Fibroblast of the conjunctiva (primary cell): Measurements from ENCODE around the gene MVP.
"Not testable (repeated sequence)": the region's sequence is repeated elsewhere in the genome, so short reads cannot be mapped to it uniquely, and the experiment has no call there.

Source experiments
- DNase-seq: peaks from one replicate; pipeline ENCODE4 v3.0.0-alpha.2; 2010; ENCODE audit warnings: low read depth

MVP gene

DNA sequence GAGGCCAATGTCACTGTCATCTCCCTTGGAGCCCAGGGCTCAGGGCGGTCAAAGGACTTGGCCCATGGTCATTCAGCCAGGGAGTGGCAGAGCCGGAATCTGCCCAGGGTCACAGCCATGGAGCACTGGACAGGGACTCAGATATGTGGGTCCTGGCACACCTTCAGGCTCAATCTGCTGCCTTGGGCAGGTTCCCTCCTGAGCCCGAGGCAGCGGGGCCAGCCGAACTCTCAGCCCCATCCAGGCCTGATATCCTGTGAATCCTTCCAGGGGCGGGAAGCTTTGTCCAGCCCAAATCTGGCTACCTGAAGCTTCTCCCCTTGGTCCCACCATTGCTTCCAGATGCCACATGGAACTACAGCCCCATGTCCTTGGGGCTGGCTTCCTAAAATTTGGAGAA, 54.9 kb downstream of the MVP start:
- no peak for DNase-seq

DNA sequence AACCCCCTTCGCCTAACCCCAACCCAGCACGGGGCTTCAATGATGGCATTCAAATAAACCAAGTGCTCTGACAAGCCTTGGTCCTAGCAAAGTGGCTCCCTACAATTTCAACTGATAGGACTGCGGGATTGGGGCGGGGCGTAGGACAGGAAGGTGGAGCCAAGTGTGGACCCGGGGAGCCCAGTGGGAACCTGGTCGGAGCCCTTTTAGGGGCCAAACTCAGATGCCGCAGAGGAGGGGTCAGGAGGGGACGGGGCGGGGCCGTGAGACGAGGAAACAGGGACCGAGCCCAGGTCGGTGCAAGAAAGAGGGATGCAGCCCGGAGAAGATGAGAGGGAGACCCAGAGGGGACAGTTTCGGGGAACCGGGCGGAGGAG, 55.9 kb downstream of the MVP start:
- DNase-seq: no peak

DNA sequence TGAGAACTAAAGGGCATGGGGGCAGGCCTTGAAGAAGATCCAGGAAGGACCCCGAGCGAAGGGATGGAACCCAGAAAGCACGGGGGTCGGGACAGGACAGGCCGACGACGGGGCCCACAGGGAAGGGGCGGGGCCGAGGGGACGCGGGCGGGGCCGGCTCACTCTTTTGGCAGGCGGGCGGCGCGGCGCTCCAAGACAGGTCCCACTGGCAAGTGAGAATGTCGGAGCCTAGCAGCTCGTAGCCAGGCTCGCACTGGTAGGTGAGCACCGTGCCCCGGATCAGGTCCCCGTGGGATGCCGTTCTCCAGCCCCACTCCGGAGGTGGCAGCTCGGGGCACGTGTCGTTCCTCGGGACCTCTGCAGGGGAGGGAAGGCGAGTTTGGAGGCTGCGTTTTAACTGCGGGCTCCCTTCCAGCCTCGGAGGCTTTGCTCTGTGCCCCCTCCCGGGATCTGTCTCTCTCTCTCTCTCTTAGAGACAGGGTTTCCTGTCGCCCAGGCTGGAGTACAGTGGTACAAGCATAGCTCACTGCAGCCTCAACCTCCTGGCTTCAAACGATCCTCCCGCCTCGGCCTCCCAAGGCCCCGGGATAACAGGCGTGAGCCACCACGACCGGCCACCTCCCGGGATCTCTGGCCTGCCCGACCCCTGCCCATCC, 56.5 kb downstream of the MVP start:
- DNase-seq: no peak

DNA sequence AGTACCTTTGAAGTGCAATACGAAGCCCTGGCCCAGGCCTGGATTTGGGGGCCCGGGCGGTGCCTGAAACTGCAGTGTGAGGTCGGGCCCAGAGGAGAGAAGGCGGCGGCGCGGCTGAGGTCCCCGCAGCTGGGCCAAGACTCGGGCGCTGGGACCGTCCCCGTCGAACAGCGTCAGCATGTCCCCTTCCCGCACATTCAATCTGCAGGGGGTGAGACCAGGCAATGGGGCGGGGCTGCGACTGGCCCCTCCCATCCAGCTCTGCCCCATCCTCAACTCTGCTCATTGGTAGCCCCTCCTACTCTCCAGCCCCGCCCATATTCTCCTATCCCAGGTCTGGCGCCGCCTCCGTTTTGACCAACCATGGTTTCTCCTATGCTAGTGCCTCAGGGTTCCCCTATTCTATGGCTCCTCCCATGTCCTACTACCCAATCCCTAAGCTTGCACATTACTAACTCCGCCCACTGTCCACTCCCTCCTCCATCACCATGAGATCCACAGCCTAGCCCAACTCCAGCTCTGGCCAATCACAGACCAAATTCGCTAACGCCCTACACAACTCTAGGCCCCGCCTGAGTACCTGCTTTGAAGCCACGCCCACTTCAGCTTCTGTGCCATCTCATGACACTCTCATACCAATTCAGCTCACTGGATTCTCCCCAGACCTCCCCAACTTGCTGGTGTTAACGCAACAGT, 57.2 kb downstream of the MVP start:
- peak; percentile 3 for DNase-seq

DNA sequence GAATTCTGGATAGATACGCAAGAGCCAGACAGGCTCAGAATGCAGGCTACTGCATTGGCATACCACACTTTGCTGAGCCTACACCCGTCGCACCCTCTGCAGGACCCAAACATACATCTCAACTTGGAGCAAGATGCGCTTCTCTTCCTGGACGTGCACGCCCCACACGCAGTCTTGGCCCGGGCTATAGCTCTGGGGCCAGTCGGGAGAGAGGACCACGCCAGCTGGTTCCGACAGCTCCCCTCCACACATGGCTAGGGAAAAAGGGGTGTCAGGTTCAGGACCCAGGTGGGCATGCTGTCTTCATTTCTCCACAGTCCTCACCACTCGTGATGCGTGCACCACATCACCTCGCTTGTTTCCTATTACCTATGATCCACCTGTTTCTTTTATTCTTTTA, 57.9 kb downstream of the MVP start:
- DNase-seq: no peak

DNA sequence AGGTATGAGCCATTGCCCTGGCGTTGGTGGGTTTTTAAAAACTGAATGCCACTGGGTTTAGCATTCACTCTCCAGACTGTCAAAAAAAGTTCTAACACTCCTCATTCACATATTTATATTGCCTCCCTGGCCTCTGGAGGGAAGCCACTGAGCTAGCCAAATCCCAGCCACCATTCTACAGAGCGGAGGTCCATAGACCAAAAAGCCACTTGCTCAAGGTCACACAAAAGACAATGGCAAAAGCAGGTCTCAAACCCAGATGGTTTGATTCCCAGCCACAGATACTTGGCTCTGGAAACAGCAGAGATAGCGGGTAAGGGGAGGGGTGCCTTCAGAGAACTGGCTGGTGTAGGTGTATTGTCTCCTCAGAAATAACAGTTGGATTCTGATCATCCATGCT, 60.8 kb downstream of the MVP start:
- DNase-seq: no peak

DNA sequence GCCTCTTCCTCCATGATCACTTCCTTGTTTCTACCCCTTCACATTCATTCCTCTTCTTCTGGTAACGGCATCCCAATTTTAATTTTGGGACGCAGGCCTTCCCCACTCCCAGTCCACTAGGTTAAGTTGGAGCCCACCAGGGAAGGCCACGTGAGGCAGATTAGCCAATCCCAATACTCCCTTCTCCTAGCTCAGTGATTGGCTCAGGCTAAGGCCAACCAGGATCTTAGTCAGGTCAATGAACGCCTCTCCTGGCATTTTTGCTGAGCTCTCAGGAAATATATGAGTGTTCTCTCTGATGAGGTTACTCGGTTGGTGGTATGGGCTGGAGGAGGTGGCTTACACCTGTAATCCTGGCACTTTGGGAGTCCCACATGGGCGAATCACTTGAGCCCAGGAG, 63.7 kb downstream of the MVP start:
- no peak for DNase-seq

DNA sequence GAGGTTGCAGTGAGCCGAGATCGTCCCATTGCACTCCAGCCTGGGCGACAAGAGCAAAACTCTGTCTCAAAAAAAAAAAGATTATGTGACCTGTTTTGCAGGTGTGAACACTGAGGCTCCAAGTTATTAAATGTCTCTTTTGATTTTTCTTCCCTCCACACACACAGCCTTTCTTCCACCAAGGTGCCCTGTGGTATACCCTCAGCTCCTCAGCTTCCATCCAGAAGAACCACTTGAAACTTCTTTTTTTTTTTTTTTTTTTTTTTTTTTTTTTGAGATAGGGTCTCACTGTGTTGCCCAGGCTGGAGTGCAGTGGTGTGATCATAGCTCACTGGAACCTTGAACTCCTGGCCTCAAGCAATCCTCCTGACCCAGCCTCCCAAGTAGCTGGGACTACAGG, 69.1 kb downstream of the MVP start:
- not testable (repeated sequence) for DNase-seq

DNA sequence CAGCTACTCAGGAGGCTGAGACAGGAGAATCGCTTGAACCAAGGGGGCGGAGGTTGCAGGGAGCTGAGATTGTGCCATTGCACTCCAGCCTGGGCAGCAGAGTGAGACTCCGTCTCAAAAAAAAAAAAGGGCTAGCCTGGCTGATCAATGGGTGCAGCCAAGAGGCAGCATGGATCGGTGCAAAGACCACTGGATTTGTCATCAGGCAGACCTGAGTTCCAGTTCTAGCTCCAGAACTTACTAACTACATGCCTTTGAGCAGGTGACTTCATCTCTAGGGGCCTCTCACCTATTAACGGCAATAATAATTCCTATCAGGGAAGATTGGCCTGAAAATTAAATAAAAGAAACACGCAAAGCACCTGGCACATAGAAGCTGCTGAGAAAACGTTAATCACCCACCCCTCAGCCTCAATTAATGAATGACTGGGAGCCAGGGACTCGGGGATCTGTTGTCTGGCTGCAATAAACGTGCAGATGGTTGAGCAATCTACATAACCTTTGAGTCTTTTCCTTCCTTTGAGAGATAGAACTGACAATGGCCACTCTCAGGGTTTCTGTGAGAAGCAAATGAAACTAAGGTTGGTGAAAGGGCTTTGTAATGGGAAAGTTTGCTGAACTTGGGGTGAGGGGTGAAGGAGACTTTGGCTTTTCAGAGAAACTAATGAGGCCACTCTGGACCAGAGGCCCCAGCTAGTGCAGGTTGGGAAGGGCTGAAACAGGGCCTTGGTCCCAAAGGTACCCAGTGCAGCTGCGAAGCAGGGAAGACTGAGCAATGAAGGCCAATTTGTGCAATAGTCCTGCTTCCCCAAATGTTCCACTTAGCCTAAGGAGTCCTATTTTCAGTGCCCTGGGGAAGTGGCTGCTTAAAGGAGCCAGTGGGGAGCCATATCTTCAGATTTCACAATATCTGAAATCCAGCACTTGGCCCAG, 71.5 kb downstream of the MVP start:
- no peak for DNase-seq

DNA sequence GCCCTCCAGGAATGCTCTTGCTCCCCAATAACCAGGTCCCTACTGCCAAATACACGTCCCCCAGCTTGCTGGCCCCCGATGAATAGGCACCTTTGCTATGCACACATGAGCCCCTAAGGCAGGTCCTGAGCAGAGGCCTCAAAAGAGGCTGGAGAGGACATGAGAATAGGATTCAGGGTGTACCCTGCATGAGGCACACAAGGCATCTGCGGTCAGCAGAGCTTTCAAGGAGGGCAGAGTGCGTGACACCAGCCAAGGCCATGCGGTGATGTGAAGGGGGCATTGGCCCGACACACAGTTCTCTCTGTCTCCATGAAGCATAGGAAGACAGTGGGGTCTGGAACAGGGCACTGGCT, 72.2 kb downstream of the MVP start:
- DNase-seq: no peak

DNA sequence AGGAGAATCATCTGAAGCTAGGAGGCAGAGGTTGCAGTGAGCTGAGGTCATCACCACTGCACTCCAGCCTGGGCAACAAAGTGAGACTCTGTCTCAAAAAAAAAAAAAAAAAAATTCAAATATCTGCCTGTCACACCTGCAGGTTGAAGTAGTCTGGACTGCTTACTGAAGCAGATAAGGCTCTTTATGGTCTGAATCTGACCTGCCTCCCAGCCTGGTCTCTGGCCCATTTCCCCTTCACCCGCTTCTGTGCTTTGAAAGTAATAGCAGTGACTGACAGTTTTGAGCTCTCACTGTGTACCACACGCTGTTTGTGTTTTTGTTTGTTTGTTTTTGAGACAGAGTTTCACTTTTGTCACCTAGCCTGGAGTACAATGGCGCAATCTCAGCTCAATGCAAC, 73.3 kb downstream of the MVP start:
- no peak for DNase-seq

DNA sequence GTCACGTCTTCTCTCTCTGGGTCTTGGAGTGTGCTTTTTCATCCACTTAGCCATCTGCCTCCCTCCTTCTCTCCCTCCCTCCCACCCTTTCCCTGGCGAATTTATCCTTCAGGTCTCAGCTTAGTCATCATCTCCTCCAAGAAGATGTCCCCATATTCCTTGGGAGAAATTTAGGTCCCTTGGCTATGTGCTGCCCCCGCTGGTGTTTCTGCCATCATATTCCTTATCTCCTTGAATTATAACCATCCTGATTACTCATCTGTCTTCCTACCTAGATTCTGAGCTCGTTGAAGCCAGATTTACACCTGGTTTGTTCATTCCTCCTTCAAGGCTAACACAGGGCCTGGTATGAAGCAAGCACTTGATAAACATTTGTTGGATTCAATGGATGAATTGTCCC, 74.1 kb downstream of the MVP start:
- no peak for DNase-seq

DNA sequence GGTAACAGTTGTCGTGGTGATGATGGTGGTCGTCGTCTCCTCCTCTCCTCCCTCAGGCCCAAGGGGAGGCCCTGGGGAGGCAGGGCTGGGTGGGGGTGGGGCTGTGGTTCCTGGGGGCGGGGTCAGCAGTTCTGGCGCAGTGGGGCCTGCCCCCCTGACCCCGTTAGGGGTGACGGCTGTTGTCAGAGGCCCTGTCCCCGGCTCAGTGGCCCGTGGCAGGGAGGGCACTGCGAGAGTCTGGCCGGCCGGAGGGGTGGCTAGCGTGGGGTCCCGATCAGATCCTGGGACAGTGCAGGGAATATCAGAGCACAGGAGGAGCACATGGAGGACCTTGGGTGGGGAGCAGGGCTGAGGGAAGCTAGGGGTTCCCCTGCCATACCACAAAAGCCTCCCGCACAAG, 76.6 kb downstream of the MVP start:
- no peak for DNase-seq

DNA sequence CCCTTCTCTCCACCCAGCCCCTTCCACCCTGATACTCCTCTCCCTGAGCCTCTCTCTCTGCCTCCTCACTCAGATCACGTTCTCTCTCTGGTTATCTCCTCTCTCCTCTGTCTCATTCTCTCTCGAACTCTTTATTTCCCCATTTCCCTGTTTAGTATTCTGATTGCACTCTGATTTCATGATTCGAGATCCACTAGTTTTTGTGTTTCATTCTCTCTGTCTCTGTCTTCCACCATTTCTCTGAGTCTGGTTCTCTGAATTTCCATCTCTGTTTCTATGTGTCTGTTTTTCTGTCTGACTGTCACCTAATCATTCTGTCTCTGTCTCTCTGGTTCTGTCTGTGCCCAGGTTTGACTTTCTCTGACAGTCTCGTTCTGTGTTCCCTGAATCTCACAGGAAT, 77.1 kb downstream of the MVP start:
- DNase-seq: no peak
